HK-2 (cell line): ENCODE results near the gene SLC9A9.
"Not testable (repeated sequence)": the region's sequence is repeated elsewhere in the genome, so short reads cannot be mapped to it uniquely, and the experiment has no call there.

ENCODE experiments used
- DNase-seq: peaks from one replicate; pipeline ENCODE4 v3.0.0-alpha.2; 2018; ENCODE audit not compliant: unreplicated experiment

Gene SLC9A9

GRCh38 chr3:143810166-143810952, 37.9 kb downstream of the SLC9A9 start:
- no peak for DNase-seq

- no peak for DNase-seq
Measured at GRCh38 chr3:143809121-143809621, 39.1 kb downstream of the SLC9A9 start.

DNA sequence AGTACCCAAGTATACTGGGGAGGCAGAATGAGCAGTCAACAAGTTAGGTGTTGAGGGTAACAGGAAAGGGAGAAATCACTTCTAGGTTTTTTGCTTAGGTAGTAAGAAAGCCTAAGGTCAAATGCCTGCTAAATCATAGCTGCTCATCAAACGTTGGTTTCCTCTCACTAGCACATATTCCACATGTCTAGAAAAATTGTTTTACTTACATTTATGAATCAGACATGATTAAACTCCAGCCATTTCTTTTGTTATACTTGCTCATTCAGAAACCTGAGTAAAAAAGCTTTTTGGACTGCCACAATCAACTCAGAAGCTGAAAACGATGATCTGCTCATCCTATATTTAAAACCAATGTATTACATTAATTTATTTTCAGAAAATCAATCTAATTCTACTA, 40.2 kb downstream of the SLC9A9 start:
- no peak for DNase-seq

DNA sequence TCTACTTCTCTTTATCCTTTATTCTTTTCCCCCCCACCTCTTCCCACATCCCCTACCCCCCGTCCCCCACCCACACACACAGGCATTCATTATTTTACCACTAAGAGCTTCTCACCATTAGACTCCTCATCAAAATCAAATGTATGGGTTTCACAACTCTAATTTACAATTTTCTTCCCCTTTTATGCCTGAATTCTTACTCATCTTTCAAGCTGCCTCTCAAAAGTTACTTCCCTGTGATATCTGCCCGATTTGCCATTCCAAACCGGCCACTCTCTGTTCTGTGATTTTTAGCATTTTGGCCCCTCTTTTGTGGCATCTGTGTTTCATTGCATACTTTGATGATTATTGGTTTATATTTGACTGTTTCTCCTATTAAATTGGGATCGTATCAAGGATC, 42.2 kb downstream of the SLC9A9 start:
- no peak for DNase-seq

- DNase-seq: not testable (repeated sequence)
Measured at GRCh38 chr3:143805476-143805875, 42.8 kb downstream of the SLC9A9 start.

DNA sequence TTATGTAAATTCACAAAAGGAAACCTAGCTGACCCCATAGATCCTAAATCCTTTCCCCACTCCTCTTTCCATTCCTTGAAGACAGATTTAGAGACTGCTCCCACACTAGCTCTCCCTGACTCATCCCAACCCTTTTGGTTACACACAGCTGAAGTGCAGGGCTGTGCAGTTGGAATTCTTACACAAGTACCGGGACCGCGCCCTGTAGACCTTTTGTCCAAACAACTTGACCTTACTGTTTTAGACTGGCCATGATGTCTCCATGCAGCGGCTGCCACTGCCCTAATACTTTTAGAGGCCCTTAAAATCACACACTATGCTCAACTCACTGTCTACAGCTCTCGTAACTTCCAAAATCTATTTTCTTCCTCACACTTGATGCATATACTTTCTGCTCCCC, 47.2 kb downstream of the SLC9A9 start:
- DNase-seq: not testable (repeated sequence)

- not testable (repeated sequence) for DNase-seq
Measured at GRCh38 chr3:143798151-143798550, 50.1 kb downstream of the SLC9A9 start.

DNA sequence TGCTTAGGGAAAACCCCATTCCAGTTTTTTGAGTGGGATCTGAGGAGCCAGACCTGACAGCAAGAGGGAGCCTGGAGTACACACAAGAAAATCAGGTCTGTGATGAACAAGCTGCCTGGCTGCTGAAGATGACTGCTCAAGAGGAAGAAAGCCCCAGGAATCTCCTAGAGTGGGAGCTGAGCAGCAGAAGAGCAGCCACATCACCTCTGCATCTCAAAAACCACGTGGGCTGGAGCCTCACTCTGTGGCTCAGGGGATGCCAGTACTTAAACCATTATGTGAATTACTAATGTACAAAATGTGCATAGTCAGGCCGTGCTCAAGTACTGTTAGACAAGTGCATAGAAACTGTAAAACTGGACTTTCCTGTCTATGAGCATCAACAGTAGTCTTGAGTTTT, 52.4 kb downstream of the SLC9A9 start:
- DNase-seq: no peak

DNA sequence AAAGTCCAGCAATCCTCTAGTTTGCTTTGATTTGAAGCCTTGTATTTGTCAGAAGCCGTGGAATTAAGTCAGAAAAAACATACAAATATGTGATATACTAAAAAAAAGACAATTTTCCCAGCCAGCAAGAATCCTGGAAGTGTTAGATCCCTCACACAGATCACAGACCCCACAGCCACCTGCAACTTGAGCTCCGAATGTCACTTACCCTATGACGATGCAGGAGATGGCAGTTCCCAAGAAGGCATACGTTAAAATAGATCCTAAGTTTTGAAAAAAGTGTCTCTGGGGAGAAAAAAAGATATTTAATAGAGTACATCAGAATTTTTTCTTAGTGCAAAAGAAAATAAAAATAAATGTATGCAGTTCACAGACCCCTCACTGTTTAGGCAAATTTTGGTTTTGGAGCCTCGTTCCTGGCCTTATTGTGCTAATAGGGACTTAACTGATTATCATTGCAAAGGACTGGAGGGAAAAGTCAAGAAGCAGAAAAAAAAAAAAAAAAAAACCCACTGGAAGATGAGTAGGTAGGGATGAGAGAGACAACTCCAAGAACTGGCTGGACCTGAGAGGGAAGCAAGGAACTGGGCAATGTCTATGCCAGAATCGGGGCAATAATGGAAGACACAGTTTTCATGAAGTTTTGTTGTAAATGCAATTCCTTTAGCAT, 53.3 kb downstream of the SLC9A9 start:
- no peak for DNase-seq

DNA sequence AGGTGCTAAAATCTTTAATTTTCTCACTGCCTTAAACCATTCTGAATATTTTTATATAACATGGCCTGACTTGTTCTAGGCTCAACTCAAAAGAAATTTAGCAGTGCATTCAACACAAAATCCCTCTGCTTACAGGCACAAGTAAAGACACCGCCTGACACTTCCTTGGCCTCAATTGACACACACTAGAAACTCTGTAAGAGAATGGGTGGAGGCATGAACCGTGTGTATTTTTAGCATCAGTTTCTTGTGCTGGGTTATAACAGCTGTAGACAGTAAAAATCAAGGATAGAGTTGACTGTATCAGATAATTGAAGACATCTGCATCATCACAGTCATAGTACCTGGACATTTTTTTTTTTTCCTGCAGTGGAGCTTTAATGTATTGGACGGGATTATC, 54.3 kb downstream of the SLC9A9 start:
- DNase-seq: no peak

GRCh38 chr3:143791386-143791785, 56.9 kb downstream of the SLC9A9 start:
- no peak for DNase-seq

DNA sequence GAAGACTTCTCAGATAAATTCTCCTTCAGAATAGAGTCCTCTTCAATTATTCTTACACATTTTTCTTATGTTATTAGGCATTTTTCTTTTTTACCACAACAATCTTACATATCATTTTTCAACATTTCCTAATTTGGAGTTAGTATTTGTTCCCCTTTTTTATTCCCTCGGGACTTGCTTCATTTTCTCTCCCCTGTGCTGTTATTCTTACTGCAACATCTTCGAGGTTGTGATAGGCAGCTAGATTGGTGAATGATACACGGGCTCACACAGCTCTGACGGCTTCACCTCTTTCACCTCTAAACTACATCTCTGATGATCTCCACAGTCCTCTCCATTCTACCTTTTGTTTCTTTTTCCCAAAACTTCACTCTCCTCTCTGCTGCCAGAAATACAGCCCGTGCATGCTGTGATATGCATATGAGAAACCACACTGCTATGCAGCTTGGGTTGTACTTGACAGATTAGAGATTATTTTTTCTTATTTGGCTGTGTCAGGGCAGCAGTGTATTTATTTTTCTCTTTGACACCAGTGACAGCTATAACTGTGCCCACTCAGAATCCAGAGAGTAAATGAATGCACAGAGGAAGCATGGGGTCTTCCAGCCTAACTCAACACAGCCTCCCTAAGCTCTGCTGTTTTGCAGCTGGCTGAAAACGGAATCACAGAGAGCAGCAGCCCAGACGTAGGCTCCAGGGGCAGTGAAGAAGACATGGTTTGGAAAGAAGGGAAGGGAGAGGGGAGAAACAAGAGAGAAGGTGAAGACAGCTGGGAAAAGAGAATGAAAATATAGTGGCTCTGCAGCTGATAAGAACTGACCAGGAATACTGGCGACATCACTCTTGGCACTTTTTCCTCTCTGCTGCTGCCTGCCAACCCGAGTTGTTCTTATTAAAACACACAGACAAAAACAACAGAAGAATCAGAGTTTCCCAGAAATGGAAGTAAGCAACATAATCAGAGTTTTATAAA, 61.8 kb downstream of the SLC9A9 start:
- no peak for DNase-seq

DNA sequence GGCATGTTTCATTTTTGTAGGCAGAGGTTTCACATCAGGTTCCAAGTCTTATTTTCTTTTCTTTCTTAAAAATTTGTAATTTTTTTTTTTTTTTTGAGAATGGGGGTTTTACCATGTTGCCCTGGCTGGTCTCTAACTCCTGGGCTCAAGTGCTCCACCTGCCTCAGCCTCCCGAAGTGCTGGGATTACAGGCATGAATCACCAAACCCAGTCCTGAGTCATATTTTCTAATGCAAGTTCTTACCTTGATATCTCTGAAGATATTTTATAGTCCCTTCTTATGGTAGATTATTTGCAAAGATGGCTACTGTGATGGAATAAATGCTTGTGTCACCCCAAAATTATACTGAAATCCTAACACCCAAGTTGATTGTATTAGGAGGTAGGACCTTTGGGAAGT, 63.8 kb downstream of the SLC9A9 start:
- DNase-seq: no peak

- DNase-seq: no peak
Measured at GRCh38 chr3:143783851-143784370, 64.4 kb downstream of the SLC9A9 start.

- no peak for DNase-seq
Measured at GRCh38 chr3:143775459-143775858, 72.8 kb downstream of the SLC9A9 start.

- no peak for DNase-seq
Measured at GRCh38 chr3:143771939-143772338, 76.3 kb downstream of the SLC9A9 start.

GRCh38 chr3:143771258-143771657, 77.0 kb downstream of the SLC9A9 start:
- no peak for DNase-seq

- no peak for DNase-seq
Measured at GRCh38 chr3:143770391-143770790, 77.9 kb downstream of the SLC9A9 start.

DNA sequence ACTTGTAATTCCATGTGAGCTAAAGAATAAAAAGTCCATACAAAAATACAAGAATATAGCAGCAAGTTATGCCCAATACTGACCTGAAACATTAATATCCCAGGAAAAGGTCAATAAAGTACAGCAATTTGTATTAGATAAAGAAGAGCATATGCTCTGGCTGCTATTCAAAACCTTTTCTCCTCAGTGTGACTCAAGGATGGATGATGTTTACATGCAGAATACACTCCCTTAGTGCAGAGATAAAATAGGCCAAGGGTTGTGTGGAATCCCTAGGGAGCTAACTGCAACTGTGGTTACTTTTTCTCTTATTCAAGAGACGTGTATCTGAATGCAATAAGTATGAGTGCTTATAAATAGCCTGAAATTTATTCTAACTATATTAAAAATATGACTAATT, 78.7 kb downstream of the SLC9A9 start:
- no peak for DNase-seq

DNA sequence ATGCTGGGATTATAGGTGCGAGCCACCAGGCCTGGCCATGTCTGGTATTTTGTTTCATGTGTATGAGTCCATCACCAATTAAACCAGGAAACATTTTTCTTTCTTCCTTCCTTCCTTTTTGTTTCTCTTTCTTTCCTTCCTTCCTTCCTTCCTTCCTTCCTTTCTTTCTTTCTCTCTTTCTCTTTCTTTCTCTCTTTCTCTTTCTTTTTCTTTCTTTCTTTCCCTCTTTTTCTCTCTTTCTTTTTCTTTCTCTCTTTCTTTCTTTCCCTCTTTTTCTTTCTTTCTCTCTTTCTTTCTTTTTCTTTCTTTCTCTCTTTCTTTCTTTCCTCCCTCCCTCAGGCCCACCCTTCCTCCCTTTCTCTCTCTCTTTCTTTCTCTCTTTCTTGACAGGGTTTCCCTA, 83.4 kb downstream of the SLC9A9 start:
- no peak for DNase-seq

- DNase-seq: no peak
Measured at GRCh38 chr3:143763564-143764162, 84.6 kb downstream of the SLC9A9 start.
